HG02642 (cell line): ENCODE data around the gene CACNB2.
"Not testable (repeated sequence)": the region's sequence is repeated elsewhere in the genome, so short reads cannot be mapped to it uniquely, and the experiment has no call there.

Source experiments
- ATAC-seq: cut with Tn5 transposase; IDR thresholded peaks from one replicate; pipeline ENCODE4 v1.9.1; 2021; ENCODE audit warnings: mild to moderate bottlenecking; ENCODE audit not compliant: unreplicated experiment, poor library complexity

The CACNB2 gene

DNA sequence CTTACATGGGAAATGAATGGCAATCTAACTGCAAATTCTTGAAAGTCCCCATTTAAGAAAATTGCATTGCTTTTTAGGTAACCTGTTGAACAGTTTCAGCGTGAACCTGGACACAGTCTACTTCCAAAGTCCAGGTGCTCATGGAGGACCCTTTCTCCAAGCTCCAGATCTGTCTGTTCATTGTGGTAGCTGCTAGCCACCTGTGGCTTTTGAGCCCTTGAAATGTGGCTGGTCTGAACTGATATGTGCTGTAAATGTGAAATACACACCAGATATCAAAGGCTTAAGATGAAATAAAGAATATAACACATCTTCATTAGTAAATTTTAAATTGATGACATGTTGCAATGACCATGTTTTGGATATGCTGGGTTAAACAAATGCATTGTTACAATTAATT, 4.2 kb downstream of the CACNB2 start:
- no peak for ATAC-seq

DNA sequence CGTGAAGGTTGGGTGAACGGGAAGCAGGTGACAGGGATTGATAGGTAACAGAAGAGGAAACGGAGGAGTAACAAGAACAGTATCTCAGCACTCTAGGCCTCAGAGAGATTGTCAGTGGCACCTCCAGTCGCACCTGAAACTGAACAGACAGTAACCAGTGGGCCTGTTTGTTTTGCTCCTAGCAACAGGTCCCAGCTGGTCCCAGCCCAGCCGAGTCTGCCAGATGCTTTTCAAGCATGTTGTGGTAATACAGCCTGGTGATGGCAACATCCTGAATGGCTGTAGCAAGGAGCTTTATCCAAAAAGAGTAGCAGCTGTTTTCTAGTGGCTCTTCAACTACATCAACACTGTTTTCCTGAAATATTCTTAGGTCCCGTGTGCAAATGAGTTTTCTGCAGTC, 4.7 kb downstream of the CACNB2 start:
- ATAC-seq = no peak

DNA sequence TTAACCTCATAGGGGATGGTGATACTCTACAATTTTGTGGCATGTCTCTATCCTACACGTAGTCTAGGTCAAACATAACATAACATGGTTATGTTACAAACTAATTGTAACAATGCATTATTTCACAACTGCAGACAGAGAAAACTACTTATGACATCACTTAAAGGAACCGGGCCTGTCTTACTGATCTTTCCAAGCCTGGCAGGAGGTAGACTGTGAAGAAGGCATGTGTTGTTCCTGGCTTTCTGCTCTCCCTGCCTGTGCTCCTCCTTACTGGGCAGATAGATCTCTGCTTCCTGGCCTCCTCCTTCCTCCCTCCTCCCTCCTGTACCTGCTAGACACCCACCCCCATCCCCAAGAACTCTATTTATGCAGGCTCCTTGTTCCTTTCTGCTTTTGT, 5.4 kb downstream of the CACNB2 start:
- no peak for ATAC-seq

GRCh38 chr10:18149196-18149800, 9.1 kb downstream of the CACNB2 start:
- no peak for ATAC-seq

DNA sequence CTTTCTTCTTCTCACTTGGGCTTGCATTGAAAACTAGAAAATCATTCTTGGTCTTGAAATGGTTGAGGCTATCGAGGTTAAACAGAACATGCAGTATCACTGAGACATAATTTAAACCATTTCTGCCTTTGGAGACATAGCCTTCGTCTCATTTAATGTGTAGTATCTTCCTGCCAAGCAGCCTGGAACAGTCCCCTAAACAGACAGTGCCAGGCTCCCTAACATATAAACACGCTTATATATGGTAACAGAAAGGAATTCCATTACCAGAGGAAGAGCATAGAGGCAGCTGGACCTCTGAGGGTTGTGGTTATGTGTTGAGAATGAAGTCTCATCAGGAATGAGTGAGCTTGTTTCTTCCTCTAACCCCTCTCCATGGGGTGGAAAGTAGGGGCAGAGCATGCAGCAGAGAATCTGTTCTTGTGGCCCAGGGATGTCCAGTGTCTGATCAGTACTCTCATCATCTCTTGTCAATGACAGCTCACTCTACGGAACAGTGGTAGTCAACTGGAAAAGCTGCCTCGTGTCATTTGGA, 11.2 kb downstream of the CACNB2 start:
- no peak for ATAC-seq

- ATAC-seq = not testable (repeated sequence)
Observed at GRCh38 chr10:18153381-18153780, 13.2 kb downstream of the CACNB2 start.

- ATAC-seq = no peak
Observed at GRCh38 chr10:18155321-18155720, 15.1 kb downstream of the CACNB2 start.

DNA sequence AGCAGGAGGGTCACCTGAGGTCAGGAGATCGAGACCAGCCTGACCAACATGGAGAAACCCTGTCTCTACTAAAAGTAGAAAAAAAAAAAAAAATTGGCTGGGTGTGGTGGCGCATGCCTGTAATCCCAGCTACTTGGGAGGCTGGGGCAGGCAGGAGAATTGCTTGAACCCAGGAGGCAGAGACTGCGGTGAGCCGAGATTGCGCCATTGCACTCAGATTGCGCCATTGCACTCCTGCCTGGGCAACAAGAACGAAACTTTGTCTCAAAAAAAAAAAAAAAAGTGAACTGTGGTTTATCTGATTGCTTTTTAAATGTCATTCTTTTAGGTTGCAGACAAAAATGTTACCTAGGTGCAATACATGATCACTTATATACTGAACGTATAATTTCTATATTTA, 16.6 kb downstream of the CACNB2 start:
- ATAC-seq = not testable (repeated sequence)

DNA sequence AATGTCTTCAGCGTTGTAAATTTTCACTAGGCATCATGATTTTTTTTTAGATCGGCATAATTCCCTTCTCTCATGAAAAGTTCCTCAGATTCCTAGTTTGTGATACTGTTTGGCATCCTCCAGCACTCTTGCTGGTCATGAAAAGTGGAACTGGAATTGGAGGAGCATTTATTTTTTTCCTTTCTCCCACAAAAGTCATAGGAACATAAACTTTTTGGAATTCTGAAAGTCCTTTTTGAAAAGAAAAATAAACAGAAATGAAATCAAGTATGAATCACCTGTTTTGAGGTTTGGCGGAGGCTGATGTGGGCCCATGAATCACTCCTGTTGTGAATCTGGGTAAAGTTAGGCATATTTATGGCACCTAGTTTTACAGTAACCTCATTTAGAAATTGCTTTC, 17.7 kb downstream of the CACNB2 start:
- ATAC-seq = no peak

DNA sequence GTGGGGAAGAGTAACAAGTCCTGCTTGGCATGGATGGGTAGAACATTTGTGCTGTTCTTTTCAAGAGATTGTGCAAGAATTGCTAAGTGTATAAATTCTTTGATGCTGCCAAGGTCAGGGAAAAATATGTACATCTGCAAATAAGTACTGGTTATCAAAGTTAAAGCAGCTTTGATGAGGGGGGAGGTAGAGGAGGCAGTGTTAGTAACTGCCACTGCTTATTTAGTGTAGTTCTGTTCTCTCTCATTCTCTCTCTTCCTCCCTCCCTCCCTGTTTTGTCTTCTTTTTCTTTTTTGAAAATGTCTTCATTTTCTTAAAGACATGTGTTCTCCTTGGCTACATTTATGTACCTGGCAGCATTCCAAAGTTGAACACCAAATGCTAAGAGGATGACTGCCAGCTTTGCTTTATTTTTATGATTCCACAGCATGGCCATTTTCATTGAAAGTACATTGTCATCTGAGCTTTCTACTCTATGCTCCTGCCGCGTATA, 18.6 kb downstream of the CACNB2 start:
- no peak for ATAC-seq

DNA sequence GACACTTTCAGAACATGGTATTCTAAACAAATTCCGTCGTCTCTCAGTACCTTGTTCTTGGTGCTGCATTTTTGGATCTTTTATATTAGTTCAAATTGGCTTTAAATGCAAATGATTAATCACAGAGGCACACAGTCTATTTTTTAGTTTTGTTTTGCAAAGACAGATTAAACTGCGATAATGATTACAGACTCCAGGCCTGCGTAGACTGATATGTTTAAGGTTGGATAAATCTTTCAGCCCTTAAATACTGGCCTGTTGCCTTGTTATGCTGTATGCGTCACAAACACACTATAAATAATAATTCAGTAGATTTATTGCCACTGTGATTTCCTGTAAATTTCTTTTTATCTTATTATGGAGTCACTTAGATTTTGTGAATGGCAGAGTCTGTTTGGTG, 19.3 kb downstream of the CACNB2 start:
- ATAC-seq = no peak

- no peak for ATAC-seq
Observed at GRCh38 chr10:18162021-18162627, 21.9 kb downstream of the CACNB2 start.

- no peak for ATAC-seq
Observed at GRCh38 chr10:18164093-18164492, 23.9 kb downstream of the CACNB2 start.

DNA sequence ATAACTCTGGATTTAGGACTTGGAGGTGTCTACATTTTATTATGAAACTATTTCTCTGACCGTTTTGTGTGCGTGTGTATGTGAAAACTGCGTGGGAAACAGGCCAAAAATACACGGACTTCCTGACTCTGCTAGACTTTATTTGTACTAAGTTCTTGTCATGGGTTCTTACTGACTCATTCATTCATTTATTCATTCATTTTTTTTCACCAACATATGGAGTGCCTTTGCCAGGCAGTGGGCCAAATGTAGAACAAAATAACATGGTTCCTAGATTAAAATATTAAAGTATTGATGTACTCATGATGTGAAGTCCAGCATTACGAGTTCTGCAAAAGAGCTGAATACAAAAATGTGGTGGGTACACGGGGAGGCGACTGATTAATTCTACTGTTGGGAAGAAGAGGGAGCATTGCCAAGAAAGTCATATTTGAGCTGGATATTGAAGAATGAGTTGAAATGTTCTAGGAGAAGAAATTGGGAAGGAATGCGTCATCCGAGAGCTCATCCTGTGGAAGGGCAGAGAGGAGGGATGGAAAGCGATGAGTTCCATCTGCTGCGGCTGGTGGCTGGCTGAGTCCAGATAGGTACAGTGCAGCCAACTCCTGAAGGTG, 24.6 kb downstream of the CACNB2 start:
- ATAC-seq = no peak

DNA sequence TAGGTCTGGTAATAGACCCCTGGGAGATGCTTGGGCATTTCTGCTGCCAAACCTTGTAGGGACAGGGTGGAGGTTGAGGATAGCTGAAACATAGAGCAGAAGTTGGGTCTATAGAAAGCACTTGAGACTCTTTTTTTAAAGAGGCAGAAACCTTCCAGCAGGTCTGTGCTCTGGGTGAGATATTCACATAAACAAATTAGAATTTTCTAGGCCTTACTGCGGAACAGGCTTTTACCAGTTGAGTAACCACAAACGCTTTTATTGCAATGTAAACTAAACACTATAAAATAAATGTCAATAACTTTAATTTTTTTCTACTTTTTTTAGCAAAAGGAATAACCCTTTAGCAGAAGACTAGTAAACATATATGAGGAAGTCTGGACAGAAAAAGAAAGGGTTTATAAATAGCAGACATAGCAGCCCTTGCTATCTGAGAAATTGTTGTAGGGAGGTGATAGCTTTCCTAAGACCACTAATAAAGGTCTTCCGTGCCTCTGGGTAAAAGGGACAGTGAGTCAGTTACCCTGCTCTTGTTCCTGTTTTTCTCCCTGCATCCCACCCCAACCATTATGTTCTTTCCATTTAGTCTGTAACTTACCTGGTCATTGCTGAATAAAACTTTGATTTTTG, 38.7 kb downstream of the CACNB2 start:
- no peak for ATAC-seq

GRCh38 chr10:18179891-18180290, 39.7 kb downstream of the CACNB2 start:
- no peak for ATAC-seq

- ATAC-seq = not testable (repeated sequence)
Observed at GRCh38 chr10:18181382-18181781, 41.2 kb downstream of the CACNB2 start.

DNA sequence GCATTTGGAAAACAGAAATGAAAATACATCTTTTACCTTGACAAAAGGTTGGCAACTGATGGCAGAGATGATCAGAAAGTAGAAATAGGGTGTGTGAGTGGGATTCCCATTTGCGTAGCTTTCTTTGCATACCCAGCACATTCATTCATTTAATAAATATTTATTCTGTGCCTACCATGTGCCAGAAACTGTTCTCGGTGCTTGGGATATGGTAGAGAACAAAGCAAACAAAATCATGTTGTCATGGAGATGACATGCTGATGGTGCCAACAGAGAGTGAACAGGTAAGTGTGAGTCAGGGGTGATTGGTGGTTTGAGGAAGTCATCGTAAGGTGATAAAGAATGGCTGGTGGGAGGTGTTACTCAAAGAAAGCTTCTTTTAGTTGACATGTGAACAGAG, 45.4 kb downstream of the CACNB2 start:
- no peak for ATAC-seq

GRCh38 chr10:18190840-18191239, 50.6 kb downstream of the CACNB2 start:
- ATAC-seq = no peak

DNA sequence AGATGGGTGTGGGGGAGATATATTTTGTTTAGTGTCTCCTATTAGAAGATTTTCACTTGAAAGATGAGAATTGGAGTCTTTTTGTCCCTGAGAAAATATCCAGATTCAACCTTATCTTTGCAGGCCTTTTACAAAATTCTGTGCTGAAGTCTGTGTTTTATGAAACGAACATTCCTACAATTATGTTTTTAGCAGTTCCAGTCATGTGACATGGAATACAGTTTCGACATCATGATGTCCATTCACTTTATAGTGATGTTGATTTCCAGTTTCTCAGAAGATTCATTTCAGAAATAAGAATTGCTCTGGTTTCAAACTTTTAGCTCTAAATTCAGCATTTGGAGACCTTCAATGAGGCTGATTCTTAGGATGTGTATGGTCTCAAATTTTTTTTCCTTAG, 54.4 kb downstream of the CACNB2 start:
- ATAC-seq = no peak
